SU-DHL-6 (cell line): ENCODE data around the gene ANKRD29.

ENCODE experiments used
- H2AFZ ChIP-seq: fragments of 200-600 bp; sonication (generic); 2 replicates; pipeline ENCODE4 v1.6.1; 2014; ENCODE audit warnings: low read depth, mild to moderate bottlenecking, moderate library complexity, mixed read lengths, antibody characterized with exemption, low read length; ENCODE audit not compliant: severe bottlenecking
- H3F3A ChIP-seq: fragments of 200-600 bp; shearing (Covaris generic); 2 replicates; pipeline ENCODE4 v1.6.0; 2016; ENCODE audit warnings: antibody characterized with exemption, mild to moderate bottlenecking; ENCODE audit not compliant: insufficient read depth
- H3K27ac ChIP-seq: fragments of 200-600 bp; sonication (generic); 2 replicates; pipeline ENCODE4 v1.5.1; 2016; ENCODE audit warnings: low read depth, mild to moderate bottlenecking, low read length, moderate library complexity, mixed read lengths
- H3K27me3 ChIP-seq: fragments of 200-600 bp; sonication (generic), shearing (Covaris generic); 2 replicates; pipeline ENCODE4 v1.6.0; 2014; ENCODE audit warnings: mild to moderate bottlenecking, low read length
- H3K36me3 ChIP-seq: fragments of 200-600 bp; sonication (generic); 2 replicates; pipeline ENCODE4 v1.6.1; 2014; ENCODE audit warnings: mild to moderate bottlenecking, low read length, mixed read lengths
- H3K4me2 ChIP-seq: fragments of 300-600, 200-600 bp; shearing (Covaris generic), sonication (generic); 2 replicates; pipeline ENCODE4 v1.6.0; 2014; ENCODE audit warnings: low read length, low read depth, mild to moderate bottlenecking; ENCODE audit not compliant: poor library complexity, severe bottlenecking
- H3K4me3 ChIP-seq: fragments of 200-600 bp; sonication (generic); 2 replicates; pipeline ENCODE4 v1.5.1; 2014; ENCODE audit warnings: antibody characterized with exemption, low read length, mild to moderate bottlenecking, mixed read lengths; ENCODE audit not compliant: insufficient read depth, poor library complexity, severe bottlenecking
- H3K79me2 ChIP-seq: fragments of 200-600 bp; sonication (generic); 2 replicates; pipeline ENCODE4 v1.6.1; 2014; ENCODE audit warnings: mild to moderate bottlenecking, low read length, moderate library complexity; ENCODE audit not compliant: insufficient read depth
- H3K9ac ChIP-seq: fragments of 200-600 bp; sonication (generic); 2 replicates; pipeline ENCODE4 v1.7.0; 2014; ENCODE audit warnings: mild to moderate bottlenecking, low read length
- H3K9me2 ChIP-seq: fragments of 200-600 bp; sonication (generic); replicated peaks from 2 replicates; pipeline ENCODE4 v1.6.1; 2014; ENCODE audit warnings: low read length; ENCODE audit not compliant: insufficient read depth
- H3K9me3 ChIP-seq: fragments of 200-600 bp; sonication (generic); 2 replicates; pipeline ENCODE4 v1.6.1; 2014; ENCODE audit warnings: low read length, mixed read lengths; ENCODE audit not compliant: insufficient read depth
- H4K20me1 ChIP-seq: fragments of 200-600 bp; sonication (generic); 2 replicates; pipeline ENCODE4 v1.6.1; 2014; ENCODE audit warnings: low read depth, mild to moderate bottlenecking, antibody characterized with exemption, low read length, moderate library complexity, mixed read lengths
- EZH2phosphoT487 ChIP-seq: fragments of 200-600 bp; sonication (generic), shearing (Covaris generic); conservative IDR thresholded peaks from 2 replicates; pipeline ENCODE4 v1.6.1; 2018; ENCODE audit warnings: mild to moderate bottlenecking, antibody characterized with exemption, low read length, moderate library complexity, mixed read lengths
- TF ChIP-seq, protein P1 (sequence below): fragments of 200-600 bp; sonication (generic); IDR thresholded peaks from one replicate; pipeline ENCODE4 v1.5.1; 2017; ENCODE audit warnings: antibody characterized with exemption, mild to moderate bottlenecking, low read length, moderate library complexity; ENCODE audit not compliant: insufficient read depth, poor library complexity, severe bottlenecking

Gene ANKRD29

DNA sequence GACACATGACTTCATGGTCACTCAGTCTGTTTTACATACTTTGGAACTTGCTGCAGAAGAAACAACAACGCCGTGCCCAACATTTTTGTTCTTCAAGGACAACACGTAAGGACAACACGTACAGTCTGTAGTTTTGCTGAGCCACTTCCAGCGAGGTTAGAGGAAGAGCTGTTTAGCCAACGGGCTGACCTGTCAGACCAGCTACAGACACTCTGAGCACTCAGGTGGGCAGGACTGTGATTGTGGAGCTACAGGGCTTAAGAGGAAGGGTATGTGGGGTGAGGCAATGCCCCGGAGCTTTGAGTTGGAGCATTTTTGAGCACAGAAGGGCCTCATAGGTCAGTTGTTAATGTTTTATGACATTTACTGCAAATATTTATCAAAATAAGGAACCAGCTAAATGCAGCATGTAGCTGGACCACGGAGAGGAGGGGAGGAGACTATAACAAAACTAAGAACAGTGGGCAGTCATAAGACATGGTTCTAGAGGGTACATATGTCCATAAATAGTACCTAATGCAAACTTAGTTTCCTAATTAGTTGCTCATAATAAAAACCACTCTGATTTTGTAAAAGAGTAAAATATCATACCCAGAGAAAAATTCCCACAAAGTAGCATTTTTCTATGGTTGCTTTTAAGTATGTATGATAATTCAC lies 50.1 kb downstream of the ANKRD29 start:
- Histone ChIP-seq H3K27me3 (no peaks in the 10 kb centered on the region), H3K36me3 (no peaks in the 10 kb centered on the region), H3K79me2 (no peaks in the 10 kb centered on the region), H3F3A (no peaks in the 10 kb centered on the region), H3K4me3 (no peak overlapping the region), H2AFZ (no peak overlapping the region), H3K9me2 (no peaks in the 10 kb centered on the region), H3K9ac (no peak overlapping the region), H3K9me3 (no peaks in the 10 kb centered on the region), H4K20me1 (no peaks in the 10 kb centered on the region), H3K4me2 (no peak overlapping the region), H3K27ac (no peak overlapping the region)
- TF ChIP-seq EZH2phosphoT487 = no peak
- TF ChIP-seq, protein P1, sequence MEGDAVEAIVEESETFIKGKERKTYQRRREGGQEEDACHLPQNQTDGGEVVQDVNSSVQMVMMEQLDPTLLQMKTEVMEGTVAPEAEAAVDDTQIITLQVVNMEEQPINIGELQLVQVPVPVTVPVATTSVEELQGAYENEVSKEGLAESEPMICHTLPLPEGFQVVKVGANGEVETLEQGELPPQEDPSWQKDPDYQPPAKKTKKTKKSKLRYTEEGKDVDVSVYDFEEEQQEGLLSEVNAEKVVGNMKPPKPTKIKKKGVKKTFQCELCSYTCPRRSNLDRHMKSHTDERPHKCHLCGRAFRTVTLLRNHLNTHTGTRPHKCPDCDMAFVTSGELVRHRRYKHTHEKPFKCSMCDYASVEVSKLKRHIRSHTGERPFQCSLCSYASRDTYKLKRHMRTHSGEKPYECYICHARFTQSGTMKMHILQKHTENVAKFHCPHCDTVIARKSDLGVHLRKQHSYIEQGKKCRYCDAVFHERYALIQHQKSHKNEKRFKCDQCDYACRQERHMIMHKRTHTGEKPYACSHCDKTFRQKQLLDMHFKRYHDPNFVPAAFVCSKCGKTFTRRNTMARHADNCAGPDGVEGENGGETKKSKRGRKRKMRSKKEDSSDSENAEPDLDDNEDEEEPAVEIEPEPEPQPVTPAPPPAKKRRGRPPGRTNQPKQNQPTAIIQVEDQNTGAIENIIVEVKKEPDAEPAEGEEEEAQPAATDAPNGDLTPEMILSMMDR = no peak

DNA sequence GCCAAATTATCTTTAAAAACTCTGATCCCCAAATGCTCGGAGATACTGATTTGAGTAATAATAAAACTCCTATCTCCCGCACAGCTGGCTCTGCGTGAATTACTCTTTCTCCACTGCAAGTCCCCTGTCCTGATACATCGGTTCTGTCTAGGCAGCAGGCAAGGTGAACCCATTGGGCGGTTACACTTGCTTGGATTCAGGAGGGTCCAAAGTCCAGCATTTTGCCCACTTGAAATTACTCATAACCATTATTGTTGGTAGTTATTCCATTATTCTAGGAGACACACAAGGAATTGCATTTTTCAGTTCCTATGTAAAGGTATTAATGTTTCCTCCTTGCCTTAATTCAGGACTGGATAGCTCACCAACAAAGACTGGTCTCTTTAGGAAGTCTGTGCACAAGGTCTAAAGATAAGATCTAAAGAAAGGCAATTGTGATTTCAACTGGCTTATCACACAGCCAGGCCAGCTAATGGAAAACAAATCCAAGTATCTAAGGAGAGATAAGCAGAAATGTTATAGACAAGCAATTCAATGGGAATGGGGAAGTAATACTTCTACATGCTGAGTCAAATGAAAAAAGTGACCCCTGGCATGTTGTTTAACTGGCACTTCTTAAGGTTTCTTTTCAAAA lies 53.2 kb downstream of the ANKRD29 start:
- no peaks in the 10 kb centered on the region for H3K36me3 ChIP-seq
- H3K9me2 ChIP-seq = no peaks in the 10 kb centered on the region
- no peak overlapping the region for H3K4me2 ChIP-seq
- H3K27me3 ChIP-seq = no peaks in the 10 kb centered on the region
- no peaks in the 10 kb centered on the region for H3K9me3 ChIP-seq
- H4K20me1 ChIP-seq = no peaks in the 10 kb centered on the region
- H3K4me3 ChIP-seq = no peak overlapping the region
- TF ChIP-seq, protein P1 = no peak
- no peak for TF ChIP-seq EZH2phosphoT487
- H2AFZ ChIP-seq = no peak overlapping the region
- no peaks in the 10 kb centered on the region for H3K79me2 ChIP-seq
- no peaks in the 10 kb centered on the region for H3F3A ChIP-seq
- H3K27ac ChIP-seq = no peak overlapping the region
- no peak overlapping the region for H3K9ac ChIP-seq

DNA sequence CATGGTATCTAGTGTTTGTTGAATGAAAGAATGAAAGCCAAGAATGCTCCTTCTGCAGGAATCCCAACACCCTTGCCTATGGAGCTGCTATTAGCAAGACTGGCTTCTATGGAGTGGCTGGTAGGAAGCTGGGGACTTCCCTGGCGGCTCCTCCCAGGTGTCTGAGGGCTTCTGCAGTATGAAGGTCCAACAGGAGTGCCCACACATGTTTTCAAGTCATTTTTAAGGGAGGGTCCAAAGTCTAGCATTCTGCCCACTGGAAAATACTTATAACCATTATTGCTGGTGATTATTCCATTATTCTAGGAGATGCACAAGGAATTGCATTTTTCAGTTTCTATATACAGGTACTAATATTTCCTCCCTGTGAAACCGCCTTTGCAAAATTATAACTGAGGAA lies 54.5 kb downstream of the ANKRD29 start:
- Histone ChIP-seq H3K9ac (no peak overlapping the region), H2AFZ (no peak overlapping the region), H3K9me3 (no peaks in the 10 kb centered on the region), H3K79me2 (no peaks in the 10 kb centered on the region), H3K27ac (no peak overlapping the region), H3K27me3 (no peaks in the 10 kb centered on the region), H3K36me3 (no peaks in the 10 kb centered on the region), H3K9me2 (no peaks in the 10 kb centered on the region), H3K4me3 (no peak overlapping the region), H3K4me2 (no peak overlapping the region), H3F3A (no peaks in the 10 kb centered on the region), H4K20me1 (no peaks in the 10 kb centered on the region)
- TF ChIP-seq EZH2phosphoT487 = no peak
- TF ChIP-seq, protein P1 = no peak
